ENCODE results near the gene TBC1D14. TPM values are rescaled to one million over a fixed set of nuclear protein-coding genes. Genes with fewer than 3 reads are reported as not detected.

TBC1D14 gene
- total RNA-seq, 4 donors from 2014 or later, result 54.7 to 101 (median 73.3) TPM

DNA sequence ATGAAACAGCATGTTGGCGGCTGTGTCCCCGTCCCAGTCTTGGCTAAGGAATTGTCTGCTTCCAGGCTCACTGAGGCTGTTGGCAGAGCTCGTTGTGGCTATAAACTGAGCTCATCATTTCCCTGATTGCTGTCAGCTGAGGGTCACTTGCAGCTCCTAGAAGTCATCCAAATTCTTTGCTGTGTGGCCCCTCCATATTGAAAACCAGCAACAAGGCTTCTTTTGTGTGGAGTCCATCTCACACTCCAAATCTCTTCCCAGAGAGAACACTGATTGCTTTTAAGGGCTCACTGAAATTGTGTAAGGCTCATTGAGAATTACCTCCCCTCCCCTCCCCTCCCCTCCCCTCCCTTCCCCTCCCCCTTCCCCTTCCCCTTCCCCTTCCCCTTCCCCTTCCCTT, 23.3 kb downstream of the TBC1D14 start:
- 61 to 88% methylated on average over 3 of the region's 3 CpGs for WGBS, 2 donors
- DNase-seq (ENCODE audit: low spot score in 2 of 2), result no peak
- TF ChIP-seq, protein P1, sequence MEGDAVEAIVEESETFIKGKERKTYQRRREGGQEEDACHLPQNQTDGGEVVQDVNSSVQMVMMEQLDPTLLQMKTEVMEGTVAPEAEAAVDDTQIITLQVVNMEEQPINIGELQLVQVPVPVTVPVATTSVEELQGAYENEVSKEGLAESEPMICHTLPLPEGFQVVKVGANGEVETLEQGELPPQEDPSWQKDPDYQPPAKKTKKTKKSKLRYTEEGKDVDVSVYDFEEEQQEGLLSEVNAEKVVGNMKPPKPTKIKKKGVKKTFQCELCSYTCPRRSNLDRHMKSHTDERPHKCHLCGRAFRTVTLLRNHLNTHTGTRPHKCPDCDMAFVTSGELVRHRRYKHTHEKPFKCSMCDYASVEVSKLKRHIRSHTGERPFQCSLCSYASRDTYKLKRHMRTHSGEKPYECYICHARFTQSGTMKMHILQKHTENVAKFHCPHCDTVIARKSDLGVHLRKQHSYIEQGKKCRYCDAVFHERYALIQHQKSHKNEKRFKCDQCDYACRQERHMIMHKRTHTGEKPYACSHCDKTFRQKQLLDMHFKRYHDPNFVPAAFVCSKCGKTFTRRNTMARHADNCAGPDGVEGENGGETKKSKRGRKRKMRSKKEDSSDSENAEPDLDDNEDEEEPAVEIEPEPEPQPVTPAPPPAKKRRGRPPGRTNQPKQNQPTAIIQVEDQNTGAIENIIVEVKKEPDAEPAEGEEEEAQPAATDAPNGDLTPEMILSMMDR (IDR thresholded peaks at IDR 0.05), result no peak
- no peak for TF ChIP-seq POLR2A (IDR thresholded peaks at IDR 0.05)
- no peak overlapping the region for H3K4me3 ChIP-seq (ENCODE audit: low read depth, poor library complexity, severe bottlenecking)
- intact Hi-C loops (cut with DNase I; ENCODE audit: low total_unique reads), result no loop called here

DNA sequence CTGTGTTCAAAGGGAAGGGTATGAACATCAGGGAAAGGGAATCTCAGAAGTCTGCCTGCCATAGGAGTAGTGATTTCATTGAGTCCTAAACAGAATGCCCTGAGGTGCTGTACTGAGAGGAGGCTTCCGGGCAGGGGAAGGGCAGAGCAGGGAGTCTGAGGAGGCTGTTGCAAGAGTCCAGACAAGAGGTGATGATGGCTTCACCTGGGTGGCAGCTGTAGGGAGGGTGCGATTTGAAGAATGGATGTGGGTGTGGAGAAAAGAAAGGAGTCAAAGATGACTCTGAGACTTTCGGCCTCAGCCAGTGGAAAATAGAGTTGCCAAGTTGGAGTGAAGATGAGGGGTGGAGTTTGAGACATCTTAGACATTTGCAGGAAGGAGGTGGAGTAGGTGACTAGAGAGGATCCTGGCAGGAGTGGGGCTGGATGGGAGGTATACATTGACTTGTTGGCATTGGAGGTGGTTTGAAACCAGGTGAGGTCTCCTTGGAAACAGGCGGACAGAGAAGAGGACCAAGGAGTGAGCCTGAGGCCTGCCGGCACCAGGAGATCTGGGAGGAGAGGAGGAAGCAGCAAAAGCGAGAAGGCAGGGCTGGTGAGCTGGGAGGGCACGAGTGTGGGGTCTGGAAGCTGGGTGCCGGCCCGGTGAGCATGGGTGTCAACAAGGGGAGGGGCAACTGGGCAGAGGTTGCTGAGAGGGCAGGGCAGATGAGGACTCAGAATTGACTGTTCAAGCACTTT, 24.2 kb downstream of the TBC1D14 start:
- no peak overlapping the region for H3K4me3 ChIP-seq (ENCODE audit: low read depth, poor library complexity, severe bottlenecking)
- intact Hi-C loops (cut with DNase I; ENCODE audit: low total_unique reads), result no loop called here
- TF ChIP-seq POLR2A (IDR thresholded peaks at IDR 0.05), result no peak
- TF ChIP-seq, protein P1 (IDR thresholded peaks at IDR 0.05), result no peak
- DNase-seq (ENCODE audit: low spot score in 2 of 2), result no peak
- 80 to 85% methylated on average over 9 of the region's 9 CpGs for WGBS, 2 donors

DNA sequence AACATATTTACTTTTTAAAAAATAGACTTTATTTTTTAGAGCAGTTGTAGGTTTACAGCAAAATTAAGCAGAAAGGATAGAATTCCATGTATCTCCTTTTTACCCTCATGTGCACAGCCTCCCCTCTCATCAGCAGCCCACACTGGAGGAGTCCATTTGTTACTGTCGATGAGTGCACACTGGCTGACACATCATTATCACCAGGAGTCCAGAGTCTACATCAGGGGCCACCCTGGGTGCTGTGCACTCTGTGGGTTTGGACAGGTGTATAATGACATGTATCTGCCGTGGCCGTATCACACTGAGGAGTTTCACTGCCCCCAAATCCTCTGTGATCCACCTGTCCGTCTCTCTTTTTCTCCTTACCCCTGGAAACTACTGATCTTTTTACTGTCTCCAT, 26.3 kb downstream of the TBC1D14 start:
- TF ChIP-seq, protein P1 (IDR thresholded peaks at IDR 0.05), result no peak
- no peak for TF ChIP-seq POLR2A (IDR thresholded peaks at IDR 0.05)
- 71 to 81% methylated on average over 4 of the region's 4 CpGs for WGBS, 2 donors
- DNase-seq (ENCODE audit: low spot score in 2 of 2), result no peak
- intact Hi-C loops (cut with DNase I; ENCODE audit: low total_unique reads), result no loop called here
- H3K4me3 ChIP-seq (ENCODE audit: low read depth, poor library complexity, severe bottlenecking), result no peak overlapping the region

DNA sequence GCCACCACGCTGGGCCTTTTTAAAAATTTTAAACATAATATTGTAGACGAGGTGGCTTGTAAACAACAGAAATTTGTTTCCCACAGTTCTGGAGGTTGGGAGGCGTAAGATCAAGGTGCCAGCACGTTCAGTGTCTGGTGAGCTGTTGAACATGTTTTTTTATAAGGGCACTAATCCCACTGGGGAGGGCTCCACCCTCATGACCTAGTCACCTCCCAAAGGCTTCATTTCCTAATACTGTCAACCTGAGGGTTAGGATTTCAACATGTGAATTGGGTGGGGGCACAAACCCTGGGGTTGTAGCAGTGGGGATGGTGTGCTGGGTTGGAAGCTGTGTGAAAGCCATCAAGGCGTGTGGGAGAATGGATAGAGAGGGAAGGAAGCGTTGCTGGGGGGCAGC, 27.6 kb downstream of the TBC1D14 start:
- 80 to 87% methylated on average over 6 of the region's 6 CpGs for WGBS, 2 donors
- DNase-seq (ENCODE audit: low spot score in 2 of 2), result no peak
- TF ChIP-seq, protein P1 (IDR thresholded peaks at IDR 0.05), result no peak
- no peak for TF ChIP-seq POLR2A (IDR thresholded peaks at IDR 0.05)
- intact Hi-C loops (cut with DNase I; ENCODE audit: low total_unique reads), result no loop called here
- no peak overlapping the region for H3K4me3 ChIP-seq (ENCODE audit: low read depth, poor library complexity, severe bottlenecking)

DNA sequence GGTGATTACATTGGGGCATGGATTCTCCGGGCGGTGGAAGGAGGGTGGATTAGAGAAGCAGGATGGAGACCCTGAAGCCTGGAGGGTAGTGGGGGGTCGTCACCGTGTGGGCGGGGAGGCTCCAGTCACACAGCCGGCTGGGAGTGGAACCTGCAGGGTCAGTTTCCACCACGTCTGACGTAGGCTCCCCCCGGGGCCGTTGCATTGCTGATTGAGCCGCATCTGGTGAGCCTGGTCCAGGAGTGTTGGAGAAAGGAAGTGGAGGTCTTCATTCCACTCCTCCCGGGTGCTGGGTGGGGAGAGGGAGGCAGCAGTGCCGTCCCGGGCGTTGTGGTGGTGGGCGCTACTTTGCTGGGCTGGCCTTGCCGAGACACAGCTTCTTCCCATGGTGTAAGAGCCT, 28.1 kb downstream of the TBC1D14 start:
- 70 to 73% methylated on average over 16 to 17 of the region's 17 CpGs for WGBS, 2 donors
- no peak for DNase-seq (ENCODE audit: low spot score in 2 of 2)
- no peak overlapping the region for H3K4me3 ChIP-seq (ENCODE audit: low read depth, poor library complexity, severe bottlenecking)
- no peak for TF ChIP-seq POLR2A (IDR thresholded peaks at IDR 0.05)
- TF ChIP-seq, protein P1 (IDR thresholded peaks at IDR 0.05), result no peak
- intact Hi-C loops (cut with DNase I; ENCODE audit: low total_unique reads), result no loop called here

DNA sequence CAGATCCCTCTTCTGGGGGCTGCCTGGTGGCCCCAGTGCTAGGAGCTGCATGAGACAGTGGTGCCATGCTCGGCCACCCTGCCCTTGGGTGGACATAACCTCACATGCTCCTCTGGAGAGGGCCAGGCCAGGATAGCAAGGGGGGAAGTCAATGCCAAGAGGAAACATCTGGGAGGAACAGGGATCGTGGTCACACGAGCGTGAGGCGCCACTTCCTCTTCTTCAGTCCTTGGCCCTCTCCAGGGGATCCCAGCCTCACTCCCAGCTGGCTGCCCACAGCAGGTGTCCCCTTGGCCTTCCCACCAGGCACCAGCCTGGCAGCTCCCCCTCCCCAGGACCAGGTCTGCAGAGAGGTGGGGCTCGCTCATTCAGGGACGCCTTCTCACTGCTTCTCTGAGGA, 28.6 kb downstream of the TBC1D14 start:
- intact Hi-C loops (cut with DNase I; ENCODE audit: low total_unique reads), result no loop called here
- TF ChIP-seq, protein P1 (IDR thresholded peaks at IDR 0.05), result no peak
- no peak for TF ChIP-seq POLR2A (IDR thresholded peaks at IDR 0.05)
- peak; percentile 55 to 90 for DNase-seq (ENCODE audit: low spot score in 2 of 2)

More for the DNA sequence above, 28.6 kb downstream of the TBC1D14 start:
- 65 to 72% methylated on average over 7 of the region's 7 CpGs for WGBS, 2 donors
- H3K4me3 ChIP-seq (ENCODE audit: low read depth, poor library complexity, severe bottlenecking), result no peak overlapping the region

Measured in lower leg skin (tissue), 4 donors.